Ascending aorta (tissue), 2 donors: ENCODE data around the gene MEA1. TPM values are rescaled to one million over a fixed set of nuclear protein-coding genes. Genes with fewer than 3 reads are reported as not detected.
"Not testable (repeated sequence)": the region's sequence is repeated elsewhere in the genome, so short reads cannot be mapped to it uniquely, and the experiment has no call there.

Source experiments
- DNase-seq, 2 donors: peaks; one replicate each; pipeline ENCODE4 v3.0.0-alpha.2; 2019; ENCODE audit warnings: low spot score in 2 of 2
- H3K27ac ChIP-seq, 2 donors: fragments of 200-600 bp; sonication (generic); one replicate each; pipeline ENCODE4 v1.5.1; 2016 to 2017; ENCODE audit warnings: mild to moderate bottlenecking in 1 of 2
- H3K27me3 ChIP-seq: fragments of 200-600 bp; sonication (generic); one replicate; pipeline ENCODE4 v1.5.1; 2017
- H3K36me3 ChIP-seq, 2 donors: fragments of 200-600 bp; sonication (generic); one replicate each; pipeline ENCODE4 v1.5.1; 2016
- H3K4me1 ChIP-seq, 2 donors: fragments of 200-600 bp; sonication (generic); one replicate each; pipeline ENCODE4 v1.5.1; 2016 to 2017; ENCODE audit warnings: mild to moderate bottlenecking in 1 of 2
- H3K4me3 ChIP-seq, 2 donors: fragments of 200-600 bp; sonication (generic); one replicate each; pipeline ENCODE4 v1.5.1; 2016 to 2017; ENCODE audit warnings: mild to moderate bottlenecking in 1 of 2
- H3K9me3 ChIP-seq, 2 donors: fragments of 200-600 bp; sonication (generic); one replicate each; pipeline ENCODE4 v1.5.1; 2016
- intact Hi-C: fragments of 100-400 bp; cut with DNase I; formaldehyde crosslinking; loops from one replicate; pipeline ENCODE4 v1.15.1; 2023
- total RNA-seq: library from RNA; depleted of rRNA; stranded (reverse); fragments of >200 nt; gene quantifications from one replicate; pipeline ENCODE4 v1.1.0, GENCODE V29; 2016
- TF ChIP-seq, protein P1 (sequence below), 3 experiments: fragments of 200-600 bp in 2 of 3; fragments of 450-650 bp in 1 of 3; sonication (generic) in 2 of 3; IDR thresholded peaks; one replicate each; pipeline ENCODE4 v1.5.1; 2016 to 2019; ENCODE audit warnings: antibody characterized with exemption in 3 of 3, mild to moderate bottlenecking in 1 of 3, moderate library complexity in 1 of 3

MEA1 gene
- total RNA-seq, 1 donor from 2014 or later, result 61.1 TPM

DNA sequence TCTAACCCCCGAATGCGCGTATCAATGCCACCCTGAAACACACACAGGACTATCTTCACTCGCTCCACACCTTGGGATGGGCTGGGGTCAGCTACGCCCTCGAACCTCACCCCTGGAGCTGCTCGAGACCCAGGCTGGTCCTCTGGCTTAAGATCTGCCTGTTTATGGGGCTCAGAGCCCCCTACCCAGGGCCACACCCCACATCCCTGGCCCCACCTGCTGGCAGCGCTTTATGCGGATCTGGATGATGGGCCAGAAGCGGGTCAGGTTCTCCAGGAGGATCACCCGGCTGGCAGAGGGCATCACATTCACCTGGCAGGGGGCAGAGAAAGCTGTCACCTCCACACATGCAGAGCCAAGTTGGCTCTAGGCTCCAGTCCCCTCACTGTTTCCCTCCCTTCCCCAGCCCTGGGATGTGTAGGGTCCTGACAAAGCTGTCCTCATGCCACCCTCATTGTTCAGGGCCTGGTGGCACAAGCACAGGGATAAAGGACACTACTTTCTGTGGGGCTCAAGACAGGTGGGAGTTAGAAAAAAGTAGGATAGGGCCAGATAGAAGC lies 31.7 kb upstream of the MEA1 start:
- no peaks in the 10 kb centered on the region for H3K9me3 ChIP-seq
- H3K36me3 ChIP-seq, result peaks cover 26 to 65% of the 10 kb centered on the region in 2 donors
- no peak overlapping the region for H3K4me3 ChIP-seq
- TF ChIP-seq, protein P1, sequence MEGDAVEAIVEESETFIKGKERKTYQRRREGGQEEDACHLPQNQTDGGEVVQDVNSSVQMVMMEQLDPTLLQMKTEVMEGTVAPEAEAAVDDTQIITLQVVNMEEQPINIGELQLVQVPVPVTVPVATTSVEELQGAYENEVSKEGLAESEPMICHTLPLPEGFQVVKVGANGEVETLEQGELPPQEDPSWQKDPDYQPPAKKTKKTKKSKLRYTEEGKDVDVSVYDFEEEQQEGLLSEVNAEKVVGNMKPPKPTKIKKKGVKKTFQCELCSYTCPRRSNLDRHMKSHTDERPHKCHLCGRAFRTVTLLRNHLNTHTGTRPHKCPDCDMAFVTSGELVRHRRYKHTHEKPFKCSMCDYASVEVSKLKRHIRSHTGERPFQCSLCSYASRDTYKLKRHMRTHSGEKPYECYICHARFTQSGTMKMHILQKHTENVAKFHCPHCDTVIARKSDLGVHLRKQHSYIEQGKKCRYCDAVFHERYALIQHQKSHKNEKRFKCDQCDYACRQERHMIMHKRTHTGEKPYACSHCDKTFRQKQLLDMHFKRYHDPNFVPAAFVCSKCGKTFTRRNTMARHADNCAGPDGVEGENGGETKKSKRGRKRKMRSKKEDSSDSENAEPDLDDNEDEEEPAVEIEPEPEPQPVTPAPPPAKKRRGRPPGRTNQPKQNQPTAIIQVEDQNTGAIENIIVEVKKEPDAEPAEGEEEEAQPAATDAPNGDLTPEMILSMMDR (IDR thresholded peaks at IDR 0.05), result no peak
- H3K4me1 ChIP-seq, result no peaks in the 10 kb centered on the region
- intact Hi-C loops, result no loop called here
- no peak overlapping the region for H3K27ac ChIP-seq
- DNase-seq, result no peak
- H3K27me3 ChIP-seq, result no peaks in the 10 kb centered on the region

DNA sequence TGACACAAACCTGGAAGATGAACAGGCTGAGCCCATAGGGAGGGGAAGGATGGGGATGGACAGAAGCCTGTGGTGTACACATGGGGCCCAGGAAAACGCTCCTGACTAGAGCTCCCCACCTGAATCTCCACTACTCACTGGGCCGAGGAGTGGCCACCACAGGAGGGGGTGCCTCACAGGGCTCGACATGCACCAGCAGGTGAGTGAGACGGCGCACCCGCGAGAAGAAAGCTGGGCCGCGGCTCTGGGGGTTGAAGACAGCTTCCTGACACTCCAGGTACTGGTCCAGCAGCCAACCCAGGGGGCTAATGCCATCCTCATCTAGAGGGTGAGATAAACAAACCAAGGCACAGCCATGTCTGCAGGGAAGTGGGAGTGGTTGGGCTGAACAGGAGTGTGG lies 29.6 kb upstream of the MEA1 start:
- Histone ChIP-seq H3K27me3 (no peaks in the 10 kb centered on the region), H3K9me3 (no peaks in the 10 kb centered on the region), H3K36me3 (peaks cover 30 to 69% of the 10 kb centered on the region in 2 donors), H3K4me3 (no peak overlapping the region), H3K4me1 (no peaks in the 10 kb centered on the region), H3K27ac (no peak overlapping the region)
- no peak for DNase-seq
- TF ChIP-seq, protein P1 (IDR thresholded peaks at IDR 0.05), result no peak
- intact Hi-C loops, result no loop called here

DNA sequence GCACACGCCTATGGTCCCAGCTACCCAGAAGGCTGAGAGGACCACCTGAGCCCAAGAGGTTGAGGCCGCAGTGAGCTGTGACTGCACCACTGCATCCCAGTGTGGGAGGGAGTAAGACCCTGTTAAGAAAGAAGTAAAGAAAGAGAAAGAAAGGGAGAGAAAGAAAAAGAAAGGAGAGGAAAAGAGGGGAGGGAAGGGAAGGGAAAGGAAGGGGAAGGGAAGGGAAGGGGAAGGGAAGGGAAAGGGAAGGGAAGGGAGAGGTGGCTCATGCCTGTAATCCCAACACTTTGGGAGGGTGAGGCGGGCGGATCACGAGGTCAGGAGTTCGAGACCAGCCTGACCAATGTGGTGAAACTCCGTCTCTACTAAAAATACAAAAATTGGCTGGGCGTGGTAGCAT lies 27.7 kb upstream of the MEA1 start:
- DNase-seq, H3K27me3 ChIP-seq, intact Hi-C loops, H3K4me3 ChIP-seq, H3K27ac ChIP-seq, H3K4me1 ChIP-seq, H3K9me3 ChIP-seq: not testable (repeated sequence)
- peaks cover 48 to 75% of the 10 kb centered on the region in 2 donors for H3K36me3 ChIP-seq

DNA sequence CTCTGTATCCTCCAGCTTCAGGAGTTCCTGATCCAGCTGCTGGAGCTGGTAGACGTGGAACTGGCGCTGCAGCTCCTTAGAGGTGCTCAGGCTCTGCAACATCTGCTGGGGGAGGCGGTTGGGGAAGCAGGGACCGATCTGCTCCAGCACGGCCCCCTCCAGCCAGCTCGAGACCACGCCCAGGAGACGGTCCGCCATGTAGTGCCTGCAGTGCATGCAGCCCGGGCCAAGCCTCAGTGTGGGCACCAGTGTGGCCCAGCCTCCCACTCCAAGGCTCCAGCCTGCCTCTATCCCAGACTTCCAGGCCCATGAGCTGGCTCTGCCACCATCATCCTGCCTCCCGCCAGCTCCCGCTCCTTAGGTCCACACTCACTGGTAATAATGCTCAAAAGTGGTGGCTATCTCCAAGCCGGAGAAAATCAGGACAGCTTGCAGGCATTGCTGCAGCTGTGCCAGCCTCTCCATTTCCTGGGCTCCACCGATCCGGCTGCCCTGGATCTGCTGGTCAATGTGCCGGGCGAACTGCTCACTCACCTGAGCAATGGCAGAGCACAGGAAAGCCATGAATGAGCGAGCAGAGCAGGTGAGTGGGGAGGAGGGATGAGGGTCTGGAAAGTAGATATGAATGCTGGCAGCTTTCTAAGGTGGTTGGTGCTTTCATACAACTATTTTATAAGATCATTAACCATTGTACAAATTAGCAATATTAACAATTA lies 27.0 kb upstream of the MEA1 start:
- DNase-seq, result no peak
- intact Hi-C loops, result no loop called here
- TF ChIP-seq, protein P1 (IDR thresholded peaks at IDR 0.05), result no peak
- no peak overlapping the region for H3K4me3 ChIP-seq
- H3K4me1 ChIP-seq, result no peaks in the 10 kb centered on the region
- no peak overlapping the region for H3K27ac ChIP-seq
- H3K27me3 ChIP-seq, result no peaks in the 10 kb centered on the region
- no peaks in the 10 kb centered on the region for H3K9me3 ChIP-seq
- H3K36me3 ChIP-seq, result peaks cover 43 to 69% of the 10 kb centered on the region in 2 donors

DNA sequence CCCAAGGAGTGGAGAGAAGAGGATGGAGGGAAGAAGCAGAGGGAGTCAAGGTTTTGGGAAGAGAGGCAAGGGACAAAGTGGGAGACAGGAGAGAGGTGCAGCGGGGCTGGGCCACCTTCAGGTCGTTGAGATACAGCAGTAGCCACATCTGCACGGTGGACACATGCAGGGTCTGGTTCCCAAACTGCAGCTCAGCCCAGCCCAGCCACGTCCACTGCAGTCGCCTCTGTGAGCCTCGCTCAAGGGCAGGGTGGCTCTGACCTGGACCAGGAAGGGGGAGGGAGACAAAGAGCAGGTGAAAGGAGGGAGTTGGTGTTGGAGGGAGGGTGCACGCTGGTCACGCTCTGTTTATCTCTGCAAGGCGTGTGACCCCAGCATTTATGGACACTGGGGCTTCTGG lies 25.0 kb upstream of the MEA1 start:
- Histone ChIP-seq H3K9me3 (no peaks in the 10 kb centered on the region), H3K27me3 (no peaks in the 10 kb centered on the region), H3K4me3 (no peak overlapping the region), H3K36me3 (peaks cover 42 to 61% of the 10 kb centered on the region in 2 donors), H3K4me1 (no peaks in the 10 kb centered on the region), H3K27ac (no peak overlapping the region)
- TF ChIP-seq, protein P1 (IDR thresholded peaks at IDR 0.05), result no peak
- intact Hi-C loops, result no loop called here
- DNase-seq, result no peak

DNA sequence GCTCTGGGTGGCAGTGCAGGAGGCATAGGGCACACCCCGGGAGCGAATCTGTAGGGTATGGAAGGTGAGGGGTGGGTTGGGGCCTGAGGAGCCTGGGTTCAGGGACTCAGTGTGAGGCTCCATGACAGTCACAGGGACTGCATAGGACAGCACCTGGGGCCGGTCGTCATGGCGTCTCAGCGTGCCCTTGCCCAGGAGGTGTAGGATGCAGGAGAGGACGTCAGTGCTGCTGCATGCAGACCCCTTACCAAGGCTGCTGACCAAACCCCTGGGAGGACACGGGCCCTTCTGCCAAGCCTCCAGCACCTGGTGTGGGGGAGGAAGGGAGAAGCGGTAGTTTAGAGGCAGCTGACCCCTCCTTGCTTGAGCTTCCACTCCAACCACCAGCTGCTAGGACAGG lies 24.0 kb upstream of the MEA1 start:
- H3K4me3 ChIP-seq, result no peak overlapping the region
- H3K4me1 ChIP-seq, result no peaks in the 10 kb centered on the region
- no peak overlapping the region for H3K27ac ChIP-seq
- no peak for DNase-seq
- no peaks in the 10 kb centered on the region for H3K9me3 ChIP-seq
- intact Hi-C loops, result no loop called here
- TF ChIP-seq, protein P1 (IDR thresholded peaks at IDR 0.05), result no peak
- H3K27me3 ChIP-seq, result no peaks in the 10 kb centered on the region
- H3K36me3 ChIP-seq, result peaks cover 39 to 59% of the 10 kb centered on the region in 2 donors
